Keratinocyte (primary cell): ENCODE data around the gene LMO7. TPM values are rescaled to one million over a fixed set of nuclear protein-coding genes. Genes with fewer than 3 reads are reported as not detected.
"Not testable (repeated sequence)": the region's sequence is repeated elsewhere in the genome, so short reads cannot be mapped to it uniquely, and the experiment has no call there.

ENCODE experiments used
- DNase-seq: peaks from one replicate; pipeline ENCODE4 v3.0.0-alpha.2; 2011; ENCODE audit warnings: low read depth, missing footprints, low spot score
- FAIRE-seq: peaks from 2 replicates; lab custom pipeline; 2011; peaks lifted over from hg19 to GRCh38; lab: Jason Lieb, UNC
- H2AFZ ChIP-seq: 2 replicates; pipeline ENCODE4 v1.6.0; 2012; ENCODE audit warnings: low read length, control low read depth, inconsistent platforms; ENCODE audit not compliant: control insufficient read depth
- H3K27ac ChIP-seq: 2 replicates; pipeline ENCODE4 v1.5.1; 2011; ENCODE audit warnings: low read length; ENCODE audit not compliant: control insufficient read depth, insufficient read depth
- H3K27me3 ChIP-seq: 3 replicates; pipeline ENCODE4 v1.6.0; 2011; ENCODE audit warnings: low read length; ENCODE audit not compliant: control insufficient read depth, insufficient read depth; ENCODE audit errors: extremely low read depth
- H3K36me3 ChIP-seq, 2 experiments: 2 replicates in 1 of 2; 3 replicates in 1 of 2; pipeline ENCODE4 v1.5.1; 2011; ENCODE audit warnings: low read length in 2 of 2, mild to moderate bottlenecking in 1 of 2; ENCODE audit not compliant: control insufficient read depth in 2 of 2, insufficient read depth in 2 of 2; ENCODE audit errors: extremely low read depth in 1 of 2
- H3K4me1 ChIP-seq: 3 replicates; pipeline ENCODE4 v1.5.1; 2011; ENCODE audit warnings: low read length; ENCODE audit not compliant: control insufficient read depth, insufficient read depth; ENCODE audit errors: extremely low read depth
- H3K4me2 ChIP-seq: 3 replicates; pipeline ENCODE4 v1.6.0; 2011; ENCODE audit warnings: low read depth, low read length; ENCODE audit not compliant: control insufficient read depth, insufficient read depth; ENCODE audit errors: extremely low read depth
- H3K4me3 ChIP-seq, 3 experiments: fragments of 200-600 bp in 1 of 3; sonication (generic) in 1 of 3; 2 replicates in 2 of 3; 3 replicates in 1 of 3; pipeline ENCODE4 v1.5.1; 2011 to 2016; ENCODE audit warnings: low read length in 3 of 3, mild to moderate bottlenecking in 3 of 3, control low read depth in 2 of 3, inconsistent platforms in 1 of 3, low read depth in 1 of 3, mixed read lengths in 1 of 3, mixed run types in 1 of 3, moderate library complexity in 1 of 3; ENCODE audit not compliant: control insufficient read depth in 2 of 3, insufficient read depth in 2 of 3; ENCODE audit errors: extremely low read depth in 1 of 3
- H3K79me2 ChIP-seq: 2 replicates; pipeline ENCODE4 v1.6.0; 2012; ENCODE audit warnings: low read length; ENCODE audit not compliant: control insufficient read depth, insufficient read depth
- H3K9ac ChIP-seq: 3 replicates; pipeline ENCODE4 v1.6.0; 2011; ENCODE audit warnings: low read length; ENCODE audit not compliant: control insufficient read depth, insufficient read depth; ENCODE audit errors: extremely low read depth
- H3K9me1 ChIP-seq: 3 replicates; pipeline ENCODE4 v1.6.0; 2011; ENCODE audit warnings: low read length; ENCODE audit not compliant: control insufficient read depth, insufficient read depth; ENCODE audit errors: extremely low read depth
- H3K9me3 ChIP-seq: 2 replicates; pipeline ENCODE4 v1.5.1; 2012; ENCODE audit warnings: low read depth, low read length; ENCODE audit not compliant: control insufficient read depth
- H4K20me1 ChIP-seq: 3 replicates; pipeline ENCODE4 v1.6.0; 2011; ENCODE audit warnings: low read length; ENCODE audit not compliant: control insufficient read depth, insufficient read depth; ENCODE audit errors: extremely low read depth
- EZH2 ChIP-seq: IDR thresholded peaks from one replicate; pipeline ENCODE4 v1.6.1; 2012; ENCODE audit warnings: inconsistent platforms, mild to moderate bottlenecking, low read length, moderate library complexity
- dilution Hi-C: fragments of 300-500 bp; cut with MboI; formaldehyde crosslinking; loops from one replicate; pipeline ENCODE4 v1.7.0; 2020; ENCODE audit warnings: low sequenced_read_pairs; ENCODE audit not compliant: extremely low pct_ligation_motif_present
- polyA plus RNA-seq, 5 experiments: library from polyadenylated mRNA; depleted of rRNA in 3 of 5; stranded (reverse) in 3 of 5; stranded (forward) in 1 of 5; unstranded in 1 of 5; fragments of >200 nt; gene quantifications; 1 replicate in 1 of 5; 2 replicates in 3 of 5; 3 replicates in 1 of 5; pipeline versions ENCODE4 v1.2.1 to v1.2.3, GENCODE V29; 2011 to 2012; ENCODE audit warnings: missing spikeins in 2 of 5, low read depth in 1 of 5, low replicate concordance in 1 of 5
- TF ChIP-seq, protein P1 (sequence below), 3 experiments: IDR thresholded peaks in 1 of 3; conservative IDR thresholded peaks in 1 of 3; optimal IDR thresholded peaks in 1 of 3; 2 replicates in 2 of 3; 3 replicates in 1 of 3; pipeline versions ENCODE3 to v1.5.1; 2011; ENCODE audit warnings: low read length in 3 of 3, mild to moderate bottlenecking in 3 of 3, moderate library complexity in 2 of 3, control low read depth in 1 of 3, inconsistent platforms in 1 of 3; ENCODE audit not compliant: insufficient read depth in 2 of 3; ENCODE audit errors: extremely low read depth in 1 of 3

The LMO7 gene
- polyA plus RNA-seq, 1 donor (not counting 4 experiments of a cell fraction or from before 2014, with no cell fraction given): 8.9 TPM

DNA sequence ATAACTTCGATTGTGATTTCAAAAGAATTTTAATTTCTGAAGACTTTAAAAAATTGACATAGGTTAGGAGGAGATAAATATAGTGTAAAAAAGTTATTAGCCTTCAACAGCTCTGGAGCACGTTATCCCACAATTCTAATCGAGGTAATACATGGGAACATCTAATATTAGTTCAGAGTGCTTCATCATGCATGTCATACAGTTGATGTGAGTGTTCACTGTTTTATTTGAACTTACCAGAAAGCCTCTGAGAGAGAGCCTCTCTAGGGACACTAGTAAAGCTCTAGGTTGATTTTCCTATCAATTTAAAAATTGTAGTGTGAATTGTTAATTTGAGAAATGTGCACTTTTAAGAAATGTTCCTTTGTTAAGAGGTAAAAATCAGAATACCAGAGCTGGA lies 140.4 kb downstream of the LMO7 start:
- Histone ChIP-seq H3K9ac (no peak overlapping the region), H3K79me2 (no peaks in the 10 kb centered on the region), H2AFZ (no peak overlapping the region), H3K4me1 (peaks cover 14% of the 10 kb centered on the region), H3K9me3 (no peaks in the 10 kb centered on the region), H3K9me1 (no peaks in the 10 kb centered on the region), H3K27me3 (no peaks in the 10 kb centered on the region), H4K20me1 (no peaks in the 10 kb centered on the region), H3K36me3 (no peaks in the 10 kb centered on the region), H3K27ac (no peak overlapping the region), H3K4me3 (no peak overlapping the region), H3K4me2 (no peak overlapping the region)
- TF ChIP-seq, protein P1, sequence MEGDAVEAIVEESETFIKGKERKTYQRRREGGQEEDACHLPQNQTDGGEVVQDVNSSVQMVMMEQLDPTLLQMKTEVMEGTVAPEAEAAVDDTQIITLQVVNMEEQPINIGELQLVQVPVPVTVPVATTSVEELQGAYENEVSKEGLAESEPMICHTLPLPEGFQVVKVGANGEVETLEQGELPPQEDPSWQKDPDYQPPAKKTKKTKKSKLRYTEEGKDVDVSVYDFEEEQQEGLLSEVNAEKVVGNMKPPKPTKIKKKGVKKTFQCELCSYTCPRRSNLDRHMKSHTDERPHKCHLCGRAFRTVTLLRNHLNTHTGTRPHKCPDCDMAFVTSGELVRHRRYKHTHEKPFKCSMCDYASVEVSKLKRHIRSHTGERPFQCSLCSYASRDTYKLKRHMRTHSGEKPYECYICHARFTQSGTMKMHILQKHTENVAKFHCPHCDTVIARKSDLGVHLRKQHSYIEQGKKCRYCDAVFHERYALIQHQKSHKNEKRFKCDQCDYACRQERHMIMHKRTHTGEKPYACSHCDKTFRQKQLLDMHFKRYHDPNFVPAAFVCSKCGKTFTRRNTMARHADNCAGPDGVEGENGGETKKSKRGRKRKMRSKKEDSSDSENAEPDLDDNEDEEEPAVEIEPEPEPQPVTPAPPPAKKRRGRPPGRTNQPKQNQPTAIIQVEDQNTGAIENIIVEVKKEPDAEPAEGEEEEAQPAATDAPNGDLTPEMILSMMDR (optimal IDR thresholded peaks at IDR 0.05 in 1 of 3, IDR thresholded peaks at IDR 0.05 in 1 of 3, conservative IDR thresholded peaks at IDR 0.05 in 1 of 3; ENCODE audit: extremely low read depth in 1 of 3, insufficient read depth in 2 of 3, low read length in 3 of 3): no peak
- no peak for TF ChIP-seq EZH2
- no peak for FAIRE-seq
- dilution Hi-C loops: no loop called here
- no peak for DNase-seq

DNA sequence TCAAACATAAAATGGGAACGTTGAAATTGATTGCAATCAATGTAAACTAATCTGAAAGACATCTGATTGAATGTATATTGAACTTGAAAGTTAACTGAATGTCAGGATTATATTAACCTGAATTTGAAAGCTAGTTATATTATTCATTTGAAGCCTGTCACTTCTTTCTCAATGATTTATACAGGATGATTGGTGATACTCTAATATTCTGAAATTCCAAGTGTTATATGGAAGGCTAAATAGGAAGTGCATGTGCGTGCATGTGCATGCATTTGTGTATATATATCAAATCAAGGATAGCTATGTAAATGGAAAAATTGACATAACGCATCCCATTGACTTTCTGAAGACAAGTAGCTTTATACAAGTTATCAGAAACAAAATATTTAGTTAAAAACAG lies 143.3 kb downstream of the LMO7 start:
- Histone ChIP-seq H3K79me2 (no peaks in the 10 kb centered on the region), H3K36me3 (no peaks in the 10 kb centered on the region), H3K4me2 (no peak overlapping the region), H3K4me3 (no peak overlapping the region), H4K20me1 (no peaks in the 10 kb centered on the region), H3K27me3 (no peaks in the 10 kb centered on the region), H2AFZ (no peak overlapping the region), H3K4me1 (no peaks in the 10 kb centered on the region), H3K9ac (no peak overlapping the region), H3K9me3 (no peaks in the 10 kb centered on the region), H3K9me1 (no peaks in the 10 kb centered on the region), H3K27ac (no peak overlapping the region)
- TF ChIP-seq, protein P1 (optimal IDR thresholded peaks at IDR 0.05 in 1 of 3, IDR thresholded peaks at IDR 0.05 in 1 of 3, conservative IDR thresholded peaks at IDR 0.05 in 1 of 3; ENCODE audit: extremely low read depth in 1 of 3, insufficient read depth in 2 of 3, low read length in 3 of 3): no peak
- TF ChIP-seq EZH2: no peak
- dilution Hi-C loops: no loop called here
- FAIRE-seq (no peak), DNase-seq (no peak)

DNA sequence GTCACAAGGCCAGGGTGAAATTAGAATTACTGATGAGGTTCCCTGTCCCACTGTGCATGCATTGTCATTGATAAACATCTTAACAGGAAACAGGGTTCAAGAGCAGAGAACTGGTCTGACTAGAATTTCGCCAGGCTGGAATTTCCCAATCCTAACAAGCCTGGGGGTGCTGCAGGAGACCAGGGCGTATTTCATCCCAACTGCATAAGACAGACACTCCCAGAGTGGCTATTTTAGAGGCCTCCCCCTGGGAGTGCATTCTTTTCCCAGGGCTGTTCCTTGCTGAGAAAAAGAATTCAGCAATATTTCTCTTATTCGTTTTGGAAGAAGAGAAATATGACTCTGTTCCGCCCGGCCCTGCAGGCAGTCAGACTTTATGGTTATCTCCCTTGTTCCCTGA lies 144.0 kb downstream of the LMO7 start:
- H3K9ac ChIP-seq, H4K20me1 ChIP-seq, H3K27ac ChIP-seq, H3K4me2 ChIP-seq, FAIRE-seq, H3K27me3 ChIP-seq, H3K79me2 ChIP-seq, H3K36me3 ChIP-seq, H3K4me1 ChIP-seq, H3K9me3 ChIP-seq, H2AFZ ChIP-seq, H3K9me1 ChIP-seq, dilution Hi-C loops, DNase-seq, H3K4me3 ChIP-seq: not testable (repeated sequence)
